ENCODE data around the gene GJD3. TPM values are rescaled to one million over a fixed set of nuclear protein-coding genes. Genes with fewer than 3 reads are reported as not detected.

GJD3 gene
- total RNA-seq, 4 donors from 2014 or later: 2.1 TPM; not detected in 3

GRCh38 chr17:40350689-40351358 lies 13.7 kb downstream of the GJD3 start:
- DNase-seq (ENCODE audit: low spot score in 2 of 2): no peak
- Histone ChIP-seq H3K27ac (peak overlapping the region; percentile 79), H3K9me3 (no peaks in the 10 kb centered on the region), H3K27me3 (no peaks in the 10 kb centered on the region), H3K4me1 (peaks cover 66% of the 10 kb centered on the region), H3K4me3 (no peak overlapping the region), H3K36me3 (peaks cover 57% of the 10 kb centered on the region)
- WGBS: 65% methylated on average over 17 of the region's 17 CpGs
- TF ChIP-seq POLR2AphosphoS5 (IDR thresholded peaks at IDR 0.05) (no peak), EP300 (IDR thresholded peaks at IDR 0.05) (no peak), CTCF (IDR thresholded peaks at IDR 0.05) (no peak), POLR2A (IDR thresholded peaks at IDR 0.05) (no peak)

GRCh38 chr17:40349895-40350688 lies 14.4 kb downstream of the GJD3 start:
- H3K9me3 ChIP-seq: no peaks in the 10 kb centered on the region
- TF ChIP-seq POLR2AphosphoS5 (IDR thresholded peaks at IDR 0.05): peak in 1 of 3 donors; percentile 2
- TF ChIP-seq CTCF (IDR thresholded peaks at IDR 0.05): no peak
- DNase-seq (ENCODE audit: low spot score in 2 of 2): peak in 1 of 2 donors; percentile 70
- peak overlapping the region; percentile 79 for H3K27ac ChIP-seq
- H3K27me3 ChIP-seq: no peaks in the 10 kb centered on the region
- peaks cover 49% of the 10 kb centered on the region for H3K36me3 ChIP-seq
- peaks cover 73% of the 10 kb centered on the region for H3K4me1 ChIP-seq
- no peak overlapping the region for H3K4me3 ChIP-seq
- WGBS: 26% methylated on average over 17 of the region's 19 CpGs

- Histone ChIP-seq H3K27me3 (no peaks in the 10 kb centered on the region), H3K27ac (peak overlapping the region; percentile 79), H3K9me3 (no peaks in the 10 kb centered on the region), H3K4me1 (peaks cover 74% of the 10 kb centered on the region), H3K36me3 (peaks cover 45% of the 10 kb centered on the region), H3K4me3 (no peak overlapping the region)
- TF ChIP-seq CTCF (IDR thresholded peaks at IDR 0.05) (no peak), EP300 (IDR thresholded peaks at IDR 0.05) (no peak), POLR2A (IDR thresholded peaks at IDR 0.05) (no peak), POLR2AphosphoS5 (IDR thresholded peaks at IDR 0.05) (no peak)
- WGBS: 20% methylated on average over 1 of the region's 10 CpGs
- DNase-seq (ENCODE audit: low spot score in 2 of 2): peak in 1 of 2 donors; percentile 72
Measured at GRCh38 chr17:40349477-40349894, 15.1 kb downstream of the GJD3 start.

GRCh38 chr17:40348562-40349476 lies 15.7 kb downstream of the GJD3 start:
- WGBS: 23% methylated on average over 12 of the region's 17 CpGs
- no peak overlapping the region for H3K4me3 ChIP-seq
- H3K4me1 ChIP-seq: peaks cover 81% of the 10 kb centered on the region
- no peak for DNase-seq (ENCODE audit: low spot score in 2 of 2)
- TF ChIP-seq POLR2A (IDR thresholded peaks at IDR 0.05) (no peak), EP300 (IDR thresholded peaks at IDR 0.05) (no peak), POLR2AphosphoS5 (IDR thresholded peaks at IDR 0.05) (no peak), CTCF (IDR thresholded peaks at IDR 0.05) (no peak)
- peaks cover 38% of the 10 kb centered on the region for H3K36me3 ChIP-seq
- no peaks in the 10 kb centered on the region for H3K27me3 ChIP-seq
- H3K9me3 ChIP-seq: no peaks in the 10 kb centered on the region
- H3K27ac ChIP-seq: peak overlapping the region; percentile 96

Data from suprapubic skin (tissue), 4 donors.